HepG2 (cell line): ENCODE data around the gene PSPH. TPM values are rescaled to one million over a fixed set of nuclear protein-coding genes. Genes with fewer than 3 reads are reported as not detected.

Experiments
- ATAC-seq: fragments of 200-7000 bp; cut with Tn5 transposase; 3 replicates; pipeline ENCODE4 v1.9.1; 2020; ENCODE audit warnings: mild to moderate bottlenecking, moderate library complexity
- BruUV-seq: library from RNA; stranded (reverse); fragments of 400-500 nt; replicated peaks from 2 replicates; lab custom pipeline; 2021; lab: Mats Ljungman, UMichigan
- CTCF ChIA-PET: fragments of 300-600 bp; formaldehyde crosslinking; extraction: SDS; loops from one replicate; lab custom pipeline; 2021; ENCODE audit warnings: low total read pairs, inconsistent platforms, low intra/inter-chr PET ratio; lab: Yijun Ruan, JAX
- POLR2A ChIA-PET: fragments of 350-600 bp; sonication (Branson Sonifier 250); formaldehyde crosslinking; loops from one replicate; lab custom pipeline; 2020; ENCODE audit warnings: antibody characterized with exemption, inconsistent platforms; lab: Yijun Ruan, JAX
- DNase-seq: peaks from one replicate; pipeline ENCODE4 v3.0.0-alpha.2; 2015; ENCODE audit warnings: low spot score
- FAIRE-seq: peaks from 3 replicates; lab custom pipeline; 2011; peaks lifted over from hg19 to GRCh38; lab: Jason Lieb, UNC
- H2AFZ ChIP-seq: one replicate; pipeline ENCODE4 v1.6.1; 2011; ENCODE audit warnings: low read length, inconsistent platforms
- H3K27ac ChIP-seq: fragments of 300-600 bp; 3 replicates; pipeline ENCODE4 v1.8.0; 2011; ENCODE audit warnings: mixed run types, mild to moderate bottlenecking, mixed read lengths, low read length, inconsistent platforms; ENCODE audit not compliant: insufficient read depth; ENCODE audit errors: extremely low read length
- H3K27me3 ChIP-seq, 2 experiments: fragments of 200-600 bp in 1 of 2; 2 replicates in 1 of 2; 3 replicates in 1 of 2; pipeline versions ENCODE4 v1.6.0 to v1.8.0; 2011; ENCODE audit warnings: low read length in 2 of 2, mild to moderate bottlenecking in 2 of 2, moderate library complexity in 2 of 2, inconsistent platforms in 1 of 2; ENCODE audit not compliant: insufficient read depth in 2 of 2, control insufficient read depth in 1 of 2
- H3K36me3 ChIP-seq, 2 experiments: fragments of 200-600 bp in 1 of 2; replicated peaks in 1 of 2; 2 replicates in 1 of 2; 3 replicates in 1 of 2; pipeline versions ENCODE4 v1.5.1 to v1.8.0; 2011; ENCODE audit warnings: low read length in 2 of 2, inconsistent platforms in 1 of 2; ENCODE audit not compliant: insufficient read depth in 2 of 2, control insufficient read depth in 1 of 2
- H3K4me1 ChIP-seq: 2 replicates; pipeline ENCODE4 v1.5.1; 2012; ENCODE audit warnings: low read length, inconsistent platforms; ENCODE audit not compliant: insufficient read depth
- H3K4me2 ChIP-seq: 2 replicates; pipeline ENCODE4 v1.6.0; 2011; ENCODE audit warnings: low read depth, low read length, inconsistent platforms
- H3K4me3 ChIP-seq, 3 experiments: fragments of 200-600 bp in 1 of 3; sonication (generic), shearing (Covaris generic) in 1 of 3; replicated peaks in 1 of 3; 2 replicates each; pipeline ENCODE4 v1.5.1; 2011 to 2016; ENCODE audit warnings: low read length in 3 of 3, inconsistent platforms in 2 of 3, low read depth in 2 of 3, mild to moderate bottlenecking in 2 of 3, control low read depth in 1 of 3, mixed read lengths in 1 of 3; ENCODE audit not compliant: insufficient read depth in 1 of 3
- H3K79me2 ChIP-seq: one replicate; pipeline ENCODE4 v1.6.1; 2011; ENCODE audit warnings: low read length, inconsistent platforms; ENCODE audit not compliant: insufficient read depth
- H3K9ac ChIP-seq: 2 replicates; pipeline ENCODE4 v1.6.0; 2011; ENCODE audit warnings: mild to moderate bottlenecking, low read depth, low read length, inconsistent platforms; ENCODE audit not compliant: insufficient read depth
- H3K9me3 ChIP-seq: 2 replicates; pipeline ENCODE4 v1.5.1; 2012; ENCODE audit warnings: mild to moderate bottlenecking, low read length
- H4K20me1 ChIP-seq: 2 replicates; pipeline ENCODE4 v1.6.0; 2011; ENCODE audit warnings: inconsistent platforms, mild to moderate bottlenecking, low read length, moderate library complexity; ENCODE audit not compliant: insufficient read depth
- ATF4 ChIP-seq, 2 experiments: fragments of 450-650 bp in 1 of 2; sonication (generic) in 1 of 2; formaldehyde crosslinking; IDR thresholded peaks; 2 replicates each; pipeline versions ENCODE4 v1.5.0 to v1.8.0; 2020 to 2022; ENCODE audit warnings: mild to moderate bottlenecking in 1 of 2, missing genetic modification reagents in 1 of 2
- ATF6 ChIP-seq: sonication (generic); formaldehyde crosslinking; conservative IDR thresholded peaks from 2 replicates; pipeline ENCODE4 v1.4.0; 2020; ENCODE audit warnings: missing genetic modification reagents
- ATM ChIP-seq: fragments of 450-650 bp; IDR thresholded peaks from 2 replicates; pipeline ENCODE4 v1.7.1; 2017; ENCODE audit warnings: mild to moderate bottlenecking, borderline replicate concordance
- CEBPG ChIP-seq: IDR thresholded peaks from 2 replicates; pipeline ENCODE4 v1.6.1; 2016
- GABPA ChIP-seq, 2 experiments: IDR thresholded peaks; 2 replicates each; pipeline ENCODE4 v1.6.1; 2011 to 2016; ENCODE audit warnings: low read depth in 2 of 2, low read length in 1 of 2, missing biosample characterization in 1 of 2, missing genetic modification characterization in 1 of 2
- GRHL1 ChIP-seq: sonication (generic); formaldehyde crosslinking; conservative IDR thresholded peaks from 2 replicates; pipeline ENCODE4 v1.8.0; 2022; ENCODE audit warnings: missing genetic modification reagents
- GTF2F1 ChIP-seq: fragments of 150-350 bp; IDR thresholded peaks from 2 replicates; pipeline ENCODE4 v1.6.1; 2014; ENCODE audit warnings: low read length
- SMAD3 ChIP-seq: sonication (generic); formaldehyde crosslinking; IDR thresholded peaks from 2 replicates; pipeline ENCODE4 v1.4.0; 2020; ENCODE audit warnings: missing genetic modification reagents
- SPEN ChIP-seq: sonication (generic); formaldehyde crosslinking; IDR thresholded peaks from 2 replicates; pipeline ENCODE4 v1.5.1; 2020; ENCODE audit warnings: low read depth, mild to moderate bottlenecking, missing genetic modification reagents
- TFDP2 ChIP-seq: sonication (generic); formaldehyde crosslinking; IDR thresholded peaks from 2 replicates; pipeline ENCODE4 v1.4.0; 2020; ENCODE audit warnings: missing genetic modification reagents
- XRCC5 ChIP-seq: fragments of 200-400 bp; formaldehyde crosslinking; optimal IDR thresholded peaks from 2 replicates; pipeline ENCODE3; 2017; ENCODE audit warnings: mild to moderate bottlenecking, low read length
- ZNF383 ChIP-seq: sonication (generic); formaldehyde crosslinking; IDR thresholded peaks from 2 replicates; pipeline ENCODE4 v1.4.0; 2020; ENCODE audit warnings: missing genetic modification reagents, mild to moderate bottlenecking, borderline replicate concordance
- ZNF605 ChIP-seq: sonication (generic); formaldehyde crosslinking; IDR thresholded peaks from 2 replicates; pipeline ENCODE4 v1.8.0; 2022; ENCODE audit warnings: mild to moderate bottlenecking, missing genetic modification reagents
- ZNF747 ChIP-seq: sonication (generic); formaldehyde crosslinking; IDR thresholded peaks from 2 replicates; pipeline ENCODE4 v1.8.1; 2023; ENCODE audit warnings: missing genetic modification reagents, mild to moderate bottlenecking, borderline replicate concordance
- WGBS: methylation state at CpG from one replicate; pipeline ENCODE4 v1.1.6; 2017; ENCODE audit warnings: low lambda C conversion rate; 5-methylcytosine and 5-hydroxymethylcytosine counted together
- in situ Hi-C: cut with HindIII; loops from 2 replicates; pipeline ENCODE4 v1.10.0; 2017; ENCODE audit warnings: low pct_unique_long_range_greater_than_20kb; ENCODE audit not compliant: extremely low pct_ligation_motif_present
- intact Hi-C: fragments of 100-400 bp; cut with micrococcal nuclease; formaldehyde crosslinking; loops from one replicate; pipeline ENCODE4 v1.10.0; 2022; ENCODE audit not compliant: unreplicated experiment
- polyA plus RNA-seq, 8 experiments: library from polyadenylated mRNA; depleted of rRNA in 3 of 8; stranded (reverse) in 7 of 8; unstranded in 1 of 8; fragments of >200 nt; fragmentation: Illumina TruSeq in 4 of 8; extraction: Trizol in 4 of 8; gene quantifications; 2 replicates each; pipeline versions ENCODE4 v1.2.1 to v1.2.3, GENCODE V29; 2011 to 2016; ENCODE audit warnings: low read depth in 4 of 8, missing spikeins in 1 of 8, mixed read lengths in 1 of 8; ENCODE audit not compliant: insufficient read depth in 1 of 8
- total RNA-seq, 5 experiments: library from RNA; depleted of rRNA; stranded (reverse); fragments of >200 nt; fragmentation: Illumina TruSeq; extraction: Trizol; gene quantifications; 2 replicates each; pipeline ENCODE4 v1.2.3, GENCODE V29; 2016; ENCODE audit warnings: low read depth in 1 of 5

The PSPH gene
- total and polyA plus RNA-seq, 2 of the 13 experiments (the other 11 are each of a cell fraction or from before 2014, with no cell fraction given) = 85.5 to 124 TPM

- peak; percentile 87 for ATAC-seq
- in situ Hi-C loops = no loop called here
- ChIA-PET POLR2A (interaction anchor here (0.7 to 2.3 kb wide), 7 partner anchors 10 to 75 kb away, joined by 3 to 14 read pairs (median 5); partner anchors contain the start of gene NIPSNAP2), CTCF (no interaction called here)
- no TSS peak for BruUV-seq
- peaks cover 3 to 15% of the 10 kb centered on the region in 2 experiments; a peak in 2 of 5 replicates for H3K36me3 ChIP-seq
- no peak overlapping the region for H2AFZ ChIP-seq
- DNase-seq = peak; percentile 91
- H3K9me3 ChIP-seq = no peaks in the 10 kb centered on the region
- FAIRE-seq = peak; percentile 96
- intact Hi-C loops = loop anchor here (2.0 kb wide), 1 partner anchor 78 kb away; no protein-coding TSS in a partner anchor
- H3K4me1 ChIP-seq = peaks cover 53% of the 10 kb centered on the region
- peak overlapping the region; percentile 42; the same call in 1 of the 2 replicates for H3K4me2 ChIP-seq
- WGBS = 19% methylated on average over 8 of the region's 8 CpGs
- H4K20me1 ChIP-seq = no peaks in the 10 kb centered on the region
- H3K27me3 ChIP-seq = no peaks in the 10 kb centered on the region
- peak overlapping the region; percentile 64 for H3K27ac ChIP-seq
- no peaks in the 10 kb centered on the region for H3K79me2 ChIP-seq
- no peak overlapping the region; a peak in 1 of 6 replicates for H3K4me3 ChIP-seq
- H3K9ac ChIP-seq = peak overlapping the region; percentile 47; the same call in 1 of the 2 replicates
- 0 out of 2 replicates have a peak, but pooled peaks have one; percentile 28 for TF ChIP-seq ZNF747 (CRISPR knock-in tag)
- TF ChIP-seq XRCC5 = no peak
- no peak for TF ChIP-seq ZNF605 (CRISPR knock-in tag)
- no peak for TF ChIP-seq GTF2F1
- peak; percentile 50; the same call in 1 of the 2 replicates for TF ChIP-seq SPEN (CRISPR knock-in tag)
- TF ChIP-seq ATM = no peak
- 0 out of 2 replicates have a peak, but pooled peaks have one; percentile 40 for TF ChIP-seq SMAD3 (CRISPR knock-in tag)
- TF ChIP-seq GABPA (IDR thresholded peaks at IDR 0.05; ENCODE audit: low read depth, low read length) = no peak
- TF ChIP-seq GABPA (CRISPR knock-in tag; IDR thresholded peaks at IDR 0.05; ENCODE audit: low read depth) = peak; percentile 33; the same call in 1 of the 2 replicates
- TF ChIP-seq TFDP2 (CRISPR knock-in tag) = no peak
- no peak for TF ChIP-seq ATF6
- TF ChIP-seq ZNF383 (CRISPR knock-in tag) = no peak
- peak; percentile 69 for TF ChIP-seq CEBPG (CRISPR knock-in tag)
- no peak for TF ChIP-seq GRHL1
- TF ChIP-seq ATF4 (CRISPR knock-in tag; IDR thresholded peaks at IDR 0.05) = peak in 1 of 2 experiments; percentile 88; a peak in 2 of 4 replicates
These were observed 54.3 kb downstream of the PSPH start for GRCh38 chr7:55996856-55997500.
